Osteoblast (primary cell): ENCODE data around the gene PIGL. TPM values are rescaled to one million over a fixed set of nuclear protein-coding genes. Genes with fewer than 3 reads are reported as not detected.

Source experiments
- DNase-seq: peaks from one replicate; pipeline ENCODE4 v3.0.0; 2011; ENCODE audit warnings: low spot score, mixed read lengths; ENCODE audit not compliant: insufficient read length; ENCODE audit errors: missing footprints
- H2AFZ ChIP-seq: 2 replicates; pipeline ENCODE4 v1.6.0; 2011; ENCODE audit warnings: mild to moderate bottlenecking, low read length
- H3K27ac ChIP-seq: 2 replicates; pipeline ENCODE4 v1.5.1; 2011; ENCODE audit warnings: mild to moderate bottlenecking, low read depth, low read length, moderate library complexity
- H3K27me3 ChIP-seq: 2 replicates; pipeline ENCODE4 v1.6.0; 2012; ENCODE audit warnings: mild to moderate bottlenecking, control low read depth, inconsistent platforms, low read length, moderate library complexity; ENCODE audit not compliant: insufficient read depth
- H3K36me3 ChIP-seq: 2 replicates; pipeline ENCODE4 v1.5.1; 2011; ENCODE audit warnings: mild to moderate bottlenecking, low read length, control low read depth, moderate library complexity; ENCODE audit not compliant: insufficient read depth
- H3K4me1 ChIP-seq: 2 replicates; pipeline ENCODE4 v1.5.1; 2011; ENCODE audit warnings: mild to moderate bottlenecking, low read length, control low read depth, moderate library complexity; ENCODE audit not compliant: insufficient read depth
- H3K4me2 ChIP-seq: 2 replicates; pipeline ENCODE4 v1.6.0; 2011; ENCODE audit warnings: mild to moderate bottlenecking, low read length; ENCODE audit not compliant: insufficient read depth
- H3K4me3 ChIP-seq: fragments of 200-600 bp; sonication (generic); 3 replicates; pipeline ENCODE4 v1.5.1; 2012; ENCODE audit warnings: mild to moderate bottlenecking, low read length, inconsistent platforms; ENCODE audit not compliant: insufficient read depth
- H3K79me2 ChIP-seq: 2 replicates; pipeline ENCODE4 v1.6.0; 2012; ENCODE audit warnings: mild to moderate bottlenecking, low read length, control low read depth, inconsistent platforms; ENCODE audit not compliant: insufficient read depth
- H3K9me3 ChIP-seq: 2 replicates; pipeline ENCODE4 v1.5.1; 2011; ENCODE audit warnings: low read depth, low read length, control low read depth
- H4K20me1 ChIP-seq: 2 replicates; pipeline ENCODE4 v1.6.0; 2012; ENCODE audit warnings: mild to moderate bottlenecking, low read length, control low read depth; ENCODE audit not compliant: insufficient read depth
- CTCF ChIP-seq: IDR thresholded peaks from 2 replicates; pipeline ENCODE4 v1.5.1; 2011; ENCODE audit warnings: mild to moderate bottlenecking, low read depth, low read length, moderate library complexity; ENCODE audit errors: extremely low read depth
- total RNA-seq: library from RNA; depleted of rRNA; stranded (reverse); fragments of >200 nt; gene quantifications from 2 replicates; pipeline ENCODE4 v1.2.3, GENCODE V29; 2012

PIGL gene
- total RNA-seq, 1 donor = 23.5 TPM

GRCh38 chr17:16313139-16314090, 96.4 kb downstream of the PIGL start:
- Histone ChIP-seq H3K27me3 (no peaks in the 10 kb centered on the region), H3K4me1 (no peaks in the 10 kb centered on the region), H4K20me1 (no peaks in the 10 kb centered on the region), H3K4me3 (no peak overlapping the region), H3K36me3 (peaks cover 5% of the 10 kb centered on the region), H2AFZ (no peak overlapping the region), H3K4me2 (no peak overlapping the region), H3K9me3 (no peaks in the 10 kb centered on the region), H3K27ac (no peak overlapping the region), H3K79me2 (no peaks in the 10 kb centered on the region)
- DNase-seq = peak; percentile 67
- TF ChIP-seq CTCF = no peak

GRCh38 chr17:16314189-16314588, 97.2 kb downstream of the PIGL start:
- Histone ChIP-seq H3K4me2 (no peak overlapping the region), H3K79me2 (no peaks in the 10 kb centered on the region), H3K4me3 (no peak overlapping the region), H4K20me1 (no peaks in the 10 kb centered on the region), H2AFZ (no peak overlapping the region), H3K27ac (no peak overlapping the region), H3K4me1 (no peaks in the 10 kb centered on the region), H3K36me3 (peaks cover 5% of the 10 kb centered on the region), H3K9me3 (no peaks in the 10 kb centered on the region), H3K27me3 (no peaks in the 10 kb centered on the region)
- peak; percentile 41 for DNase-seq
- TF ChIP-seq CTCF = no peak

- DNase-seq = no peak
- no peak for TF ChIP-seq CTCF
- Histone ChIP-seq H3K4me1 (no peaks in the 10 kb centered on the region), H3K36me3 (peaks cover 5% of the 10 kb centered on the region), H3K79me2 (no peaks in the 10 kb centered on the region), H4K20me1 (no peaks in the 10 kb centered on the region), H3K27me3 (no peaks in the 10 kb centered on the region), H3K4me3 (no peak overlapping the region), H3K9me3 (no peaks in the 10 kb centered on the region), H3K4me2 (no peak overlapping the region), H2AFZ (no peak overlapping the region), H3K27ac (no peak overlapping the region)
Measured at GRCh38 chr17:16314859-16315258, 97.8 kb downstream of the PIGL start.

GRCh38 chr17:16319969-16320368, 103.0 kb downstream of the PIGL start:
- no peak for DNase-seq
- no peak overlapping the region for H3K4me2 ChIP-seq

More at GRCh38 chr17:16319969-16320368, 103.0 kb downstream of the PIGL start:
- Histone ChIP-seq H4K20me1 (no peaks in the 10 kb centered on the region), H3K4me3 (no peak overlapping the region), H3K4me1 (no peaks in the 10 kb centered on the region), H3K36me3 (peaks cover 5% of the 10 kb centered on the region), H3K79me2 (no peaks in the 10 kb centered on the region), H2AFZ (no peak overlapping the region), H3K27me3 (no peaks in the 10 kb centered on the region), H3K9me3 (no peaks in the 10 kb centered on the region), H3K27ac (no peak overlapping the region)
- TF ChIP-seq CTCF = no peak
